Measurements from ENCODE around the gene STIM1.
"Not testable (repeated sequence)": the region's sequence is repeated elsewhere in the genome, so short reads cannot be mapped to it uniquely, and the experiment has no call there.

The STIM1 gene

DNA sequence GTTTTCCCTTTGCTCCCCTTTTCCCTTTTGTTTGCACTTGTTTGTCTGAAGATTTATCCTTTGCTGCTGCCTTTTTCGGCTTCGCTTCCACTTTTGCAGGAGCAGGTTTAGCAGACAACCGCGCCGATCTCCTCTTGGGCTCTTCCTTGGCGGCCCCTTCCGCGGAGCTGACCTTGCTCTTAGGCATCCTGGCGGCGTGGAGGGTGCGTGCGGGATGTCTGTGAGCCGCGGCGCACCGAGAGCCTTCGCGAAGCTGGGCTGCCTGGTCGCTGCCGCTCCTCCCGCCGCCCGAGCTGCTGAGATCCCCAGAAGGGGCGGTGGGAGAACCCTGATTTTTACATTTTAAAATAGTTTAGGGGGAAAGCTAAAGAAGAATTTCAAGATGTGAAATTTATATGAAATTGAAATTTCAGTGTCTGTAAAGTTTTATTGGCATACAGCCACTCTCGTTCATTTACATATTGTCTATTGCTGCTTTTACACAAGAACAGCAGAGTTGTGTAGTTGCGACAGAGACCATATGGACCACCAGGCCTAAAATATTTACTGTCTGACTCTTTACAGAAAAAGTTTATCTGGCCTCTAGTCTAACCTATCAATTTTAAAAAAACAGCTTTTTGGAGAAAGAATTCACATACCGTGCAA, 133.9 kb downstream of the STIM1 start:
- DNase-seq = no peak

DNA sequence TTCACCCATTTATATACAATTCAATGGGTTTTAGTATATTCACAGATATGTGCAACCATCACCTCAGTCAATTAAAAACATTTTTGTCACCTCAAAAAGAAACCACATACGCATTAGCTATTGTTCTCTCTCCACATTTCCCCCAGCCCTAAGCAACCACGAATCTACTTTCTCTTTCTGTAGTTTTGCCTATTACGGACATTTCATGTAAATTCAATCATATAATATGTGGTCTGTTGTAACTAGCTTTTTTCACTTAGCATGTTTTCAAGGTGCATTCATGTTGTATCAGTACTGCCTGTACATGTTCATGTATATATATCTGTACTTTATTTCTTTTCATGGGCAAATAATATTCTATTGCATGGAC, 134.4 kb downstream of the STIM1 start:
- no peak for DNase-seq

GRCh38 chr11:3990406-3990805, 134.9 kb downstream of the STIM1 start:
- DNase-seq = no peak

GRCh38 chr11:3992964-3993363, 137.5 kb downstream of the STIM1 start:
- DNase-seq = no peak

GRCh38 chr11:3994030-3994640, 138.7 kb downstream of the STIM1 start:
- DNase-seq = no peak

- no peak for DNase-seq
These were observed 139.8 kb downstream of the STIM1 start for GRCh38 chr11:3995307-3995706.

DNA sequence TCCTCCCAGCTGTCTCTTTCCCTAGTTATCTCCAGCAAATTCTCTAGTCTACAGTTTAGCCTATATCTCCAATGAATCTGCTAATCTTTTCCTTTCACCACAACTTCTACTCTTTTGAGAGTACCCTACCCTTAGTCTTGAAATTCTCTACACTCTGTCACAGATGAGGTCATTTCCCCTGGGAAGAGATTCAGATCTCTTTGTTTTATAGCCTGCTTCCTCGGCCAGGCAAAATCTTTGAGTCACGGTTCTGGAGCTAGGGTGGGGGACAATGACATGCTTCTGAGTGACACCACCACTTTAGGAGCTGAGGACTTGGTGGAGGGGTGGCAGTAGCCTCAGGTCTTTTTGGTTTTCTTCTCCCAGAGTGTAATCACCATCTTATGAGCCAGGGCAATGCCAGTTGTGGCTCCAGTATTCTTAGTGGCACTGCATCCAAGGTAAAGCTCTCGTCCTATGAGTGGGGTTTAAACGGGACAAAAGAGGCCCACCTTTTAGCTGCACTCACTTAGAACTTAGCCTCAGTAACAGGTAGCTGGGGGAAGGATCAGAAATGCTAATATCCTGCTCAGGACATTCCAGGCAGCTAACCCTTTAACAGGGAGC, 140.6 kb downstream of the STIM1 start:
- no peak for DNase-seq

GRCh38 chr11:3996651-3997050, 141.2 kb downstream of the STIM1 start:
- no peak for DNase-seq

GRCh38 chr11:4004753-4005152, 149.3 kb downstream of the STIM1 start:
- DNase-seq = not testable (repeated sequence)

- no peak for DNase-seq
These were observed 151.6 kb downstream of the STIM1 start for GRCh38 chr11:4006946-4007680.

DNA sequence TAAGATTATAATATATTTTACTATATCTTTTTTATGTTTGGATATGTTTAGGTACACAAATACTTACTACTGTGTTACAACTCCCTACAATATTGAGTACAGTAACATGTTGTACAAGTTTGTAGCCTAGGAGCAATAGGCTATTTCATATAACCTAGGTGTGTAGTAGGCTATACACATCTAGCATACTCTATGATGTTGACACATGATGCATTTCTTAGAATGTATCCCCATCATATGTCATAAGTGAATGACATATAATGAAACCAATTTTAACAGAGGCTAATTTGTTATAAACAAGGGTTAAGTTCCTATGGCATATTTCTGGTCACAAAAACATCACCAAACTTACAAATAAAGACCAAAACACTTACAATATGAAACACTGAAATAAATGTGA, 152.7 kb downstream of the STIM1 start:
- no peak for DNase-seq

GRCh38 chr11:4016602-4017001, 161.1 kb downstream of the STIM1 start:
- DNase-seq = not testable (repeated sequence)

- DNase-seq = no peak
These were observed 161.7 kb downstream of the STIM1 start for GRCh38 chr11:4017129-4017528.

- DNase-seq = no peak
These were observed 163.2 kb downstream of the STIM1 start for GRCh38 chr11:4018641-4019040.

GRCh38 chr11:4019891-4020290, 164.4 kb downstream of the STIM1 start:
- DNase-seq = no peak

GRCh38 chr11:4022669-4023068, 167.2 kb downstream of the STIM1 start:
- no peak for DNase-seq

DNA sequence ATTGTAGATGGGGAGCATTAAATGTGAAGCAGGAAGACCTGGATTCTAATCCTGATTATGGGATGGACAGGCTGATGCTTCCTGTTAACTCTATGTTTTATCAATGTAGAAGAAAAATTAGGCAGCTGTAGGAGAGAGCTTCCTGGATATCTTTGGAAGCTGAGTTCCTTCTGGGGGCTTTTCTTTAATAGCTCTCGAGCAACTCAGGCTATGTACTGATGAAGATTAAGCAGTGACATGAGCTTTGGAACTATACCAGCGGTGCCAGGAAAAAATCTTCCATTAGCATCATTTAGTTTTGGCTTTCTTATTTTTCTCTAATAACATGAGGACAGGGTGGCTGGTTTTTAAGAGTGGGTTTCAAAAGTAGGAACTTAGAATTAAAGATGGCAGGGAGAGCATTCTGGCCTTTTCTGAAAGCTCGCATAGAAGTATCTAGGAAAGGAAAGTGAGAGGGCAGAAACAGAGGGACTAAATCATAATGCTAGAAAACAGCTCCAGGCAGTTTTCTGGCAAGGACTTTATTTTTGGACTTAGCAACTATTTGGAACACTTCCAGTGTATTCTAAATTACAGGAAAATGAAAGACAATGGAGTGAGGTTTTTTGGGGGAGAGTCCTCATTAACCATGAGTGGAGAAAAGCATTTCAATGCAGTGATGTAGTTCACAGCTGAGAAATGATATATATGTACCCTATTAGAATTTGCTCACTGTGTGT, 169.9 kb downstream of the STIM1 start:
- no peak for DNase-seq

GRCh38 chr11:4025967-4026324, 170.5 kb downstream of the STIM1 start:
- no peak for DNase-seq

GRCh38 chr11:4026389-4026788, 170.9 kb downstream of the STIM1 start:
- no peak for DNase-seq

GRCh38 chr11:4027746-4028145, 172.3 kb downstream of the STIM1 start:
- no peak for DNase-seq

DNA sequence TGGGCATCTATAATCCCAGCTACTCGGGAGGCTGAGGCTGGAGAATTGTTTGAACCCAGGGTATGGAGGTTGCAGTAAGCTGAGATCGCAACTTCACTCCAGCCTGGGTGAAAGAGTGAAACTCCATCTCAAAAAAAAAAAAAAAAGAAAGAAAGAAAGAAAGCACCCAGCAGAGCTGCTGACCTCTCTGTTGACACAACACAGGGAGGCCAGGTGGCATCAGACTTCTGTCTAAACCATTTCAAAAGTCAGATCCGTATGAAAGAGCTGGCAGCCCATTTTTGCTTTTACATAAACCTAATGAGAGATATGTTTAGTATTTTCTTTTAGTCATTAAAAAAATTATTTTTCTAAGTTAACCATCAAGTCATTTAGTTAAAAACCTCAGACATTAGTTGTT, 174.7 kb downstream of the STIM1 start:
- no peak for DNase-seq

DNA sequence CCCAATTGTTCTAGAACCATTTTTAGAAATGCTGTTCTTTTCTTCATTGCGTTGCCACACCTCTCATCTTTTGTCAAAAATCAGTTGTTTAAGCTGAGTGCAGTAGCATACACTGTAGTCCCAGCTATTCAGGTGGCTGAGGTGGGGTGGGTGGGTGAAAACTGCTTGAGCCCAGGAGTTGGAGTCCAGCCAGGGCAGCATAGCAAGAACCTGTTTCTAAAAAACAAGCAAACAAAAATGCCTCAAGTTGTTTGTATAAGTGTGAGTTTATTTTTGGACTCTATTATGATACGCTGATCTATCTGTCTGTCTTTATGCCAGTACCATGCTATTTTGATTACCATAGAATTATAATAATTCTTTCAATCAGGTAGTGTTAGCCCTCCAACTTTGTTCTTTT, 176.6 kb downstream of the STIM1 start:
- DNase-seq = no peak

- no peak for DNase-seq
These were observed 180.5 kb downstream of the STIM1 start for GRCh38 chr11:4035985-4036384.

Data from DMS 273 treated with DMSO at 0.1 percent for 48 hours (cell line).